Esophagus mucosa (tissue), 1 donor: Measurements from ENCODE around the gene CPAMD8. TPM values are rescaled to one million over a fixed set of nuclear protein-coding genes. Genes with fewer than 3 reads are reported as not detected.

Source experiments
- ATAC-seq: fragments of 200-7000 bp; cut with Tn5 transposase; one replicate; pipeline ENCODE4 v1.9.1; 2020
- total RNA-seq: library from RNA; stranded (reverse); gene quantifications from one replicate; pipeline ENCODE4 v1.2.4, GENCODE V29; 2023
- donor health status: DM: yes; HTN: yes; CAD: no.

The CPAMD8 gene
- total RNA-seq, 1 donor from 2014 or later = 2.0 TPM

- ATAC-seq = no peak
Measured at GRCh38 chr19:17037966-17038500, 11.4 kb upstream of the CPAMD8 start.

GRCh38 chr19:17037184-17037583 is 10.6 kb upstream of the CPAMD8 start:
- peak; percentile 13 for ATAC-seq

- no peak for ATAC-seq
Measured at GRCh38 chr19:17036640-17037039, 10.0 kb upstream of the CPAMD8 start.

- ATAC-seq = peak; percentile 32
Measured at GRCh38 chr19:17035842-17036424, 9.3 kb upstream of the CPAMD8 start.

- no peak for ATAC-seq
Measured at GRCh38 chr19:17031741-17032140, 5.1 kb upstream of the CPAMD8 start.

GRCh38 chr19:17027535-17027975 is 945 bp upstream of the CPAMD8 start:
- no peak for ATAC-seq

- ATAC-seq = no peak
Measured at GRCh38 chr19:17025991-17026658, 485 bp downstream of the CPAMD8 start.

- ATAC-seq = no peak
Measured at GRCh38 chr19:17025361-17025760, 1.2 kb downstream of the CPAMD8 start.

GRCh38 chr19:17024941-17025340 is 1.7 kb downstream of the CPAMD8 start:
- ATAC-seq = peak; percentile 36

GRCh38 chr19:17023805-17024204 is 2.8 kb downstream of the CPAMD8 start:
- no peak for ATAC-seq

- no peak for ATAC-seq
Measured at GRCh38 chr19:17022738-17023137, 3.9 kb downstream of the CPAMD8 start.

- peak; percentile 42 for ATAC-seq
Measured at GRCh38 chr19:17021793-17022590, 4.6 kb downstream of the CPAMD8 start.

GRCh38 chr19:17021328-17021727 is 5.3 kb downstream of the CPAMD8 start:
- no peak for ATAC-seq

GRCh38 chr19:17020823-17021222 is 5.8 kb downstream of the CPAMD8 start:
- ATAC-seq = no peak

GRCh38 chr19:17020385-17020784 is 6.2 kb downstream of the CPAMD8 start:
- no peak for ATAC-seq

- ATAC-seq = peak; percentile 59
Measured at GRCh38 chr19:17014212-17014861, 12.3 kb downstream of the CPAMD8 start.

GRCh38 chr19:17011485-17011884 is 15.1 kb downstream of the CPAMD8 start:
- no peak for ATAC-seq

- no peak for ATAC-seq
Measured at GRCh38 chr19:17006579-17006978, 20.0 kb downstream of the CPAMD8 start.

- ATAC-seq = no peak
Measured at GRCh38 chr19:17005000-17005399, 21.6 kb downstream of the CPAMD8 start.

GRCh38 chr19:17004386-17004785 is 22.2 kb downstream of the CPAMD8 start:
- no peak for ATAC-seq

- ATAC-seq = no peak
Measured at GRCh38 chr19:17002455-17002854, 24.2 kb downstream of the CPAMD8 start.

GRCh38 chr19:17001603-17002183 is 24.9 kb downstream of the CPAMD8 start:
- ATAC-seq = peak; percentile 20
